Measurements from ENCODE around the gene GLS. TPM values are rescaled to one million over a fixed set of nuclear protein-coding genes. Genes with fewer than 3 reads are reported as not detected.

GLS gene
- 100 to 1,000 TPM; 111 to 139 (median 129) TPM for total RNA-seq

GRCh38 chr2:190880378-190881083 is at the start of gene GLS:
Gene GLS, plus strand, starts transcription at chr2:190880821. Its CDS starts 264 bp downstream, at chr2:190881085.
- no peak for TF ChIP-seq CTCF (IDR thresholded peaks at IDR 0.05; ENCODE audit: low read depth)

GRCh38 chr2:190831941-190832340 is 48.7 kb upstream of the GLS start:
- no peak for TF ChIP-seq CTCF (IDR thresholded peaks at IDR 0.05; ENCODE audit: low read depth)

- no peak for TF ChIP-seq CTCF (IDR thresholded peaks at IDR 0.05; ENCODE audit: low read depth)
These were observed 45.8 kb upstream of the GLS start for GRCh38 chr2:190834890-190835208.

- no peak for TF ChIP-seq CTCF (IDR thresholded peaks at IDR 0.05; ENCODE audit: low read depth)
These were observed 45.2 kb upstream of the GLS start for GRCh38 chr2:190835303-190835930.

- TF ChIP-seq CTCF (IDR thresholded peaks at IDR 0.05; ENCODE audit: low read depth) = no peak
These were observed 43.9 kb upstream of the GLS start for GRCh38 chr2:190836767-190837166.

- TF ChIP-seq CTCF (IDR thresholded peaks at IDR 0.05; ENCODE audit: low read depth) = no peak
These were observed 43.2 kb upstream of the GLS start for GRCh38 chr2:190837420-190837819.

- TF ChIP-seq CTCF (IDR thresholded peaks at IDR 0.05; ENCODE audit: low read depth) = no peak
These were observed 42.7 kb upstream of the GLS start for GRCh38 chr2:190837952-190838361.

Data from subcutaneous adipose tissue (tissue), 4 donors.